Suppressor macrophage (primary cell): Measurements from ENCODE around the gene ARID5B.

Experiments
- DNase-seq, 4 experiments: peaks; one replicate each; pipeline ENCODE4 v3.0.0-alpha.2; 2020 to 2022

ARID5B gene

DNA sequence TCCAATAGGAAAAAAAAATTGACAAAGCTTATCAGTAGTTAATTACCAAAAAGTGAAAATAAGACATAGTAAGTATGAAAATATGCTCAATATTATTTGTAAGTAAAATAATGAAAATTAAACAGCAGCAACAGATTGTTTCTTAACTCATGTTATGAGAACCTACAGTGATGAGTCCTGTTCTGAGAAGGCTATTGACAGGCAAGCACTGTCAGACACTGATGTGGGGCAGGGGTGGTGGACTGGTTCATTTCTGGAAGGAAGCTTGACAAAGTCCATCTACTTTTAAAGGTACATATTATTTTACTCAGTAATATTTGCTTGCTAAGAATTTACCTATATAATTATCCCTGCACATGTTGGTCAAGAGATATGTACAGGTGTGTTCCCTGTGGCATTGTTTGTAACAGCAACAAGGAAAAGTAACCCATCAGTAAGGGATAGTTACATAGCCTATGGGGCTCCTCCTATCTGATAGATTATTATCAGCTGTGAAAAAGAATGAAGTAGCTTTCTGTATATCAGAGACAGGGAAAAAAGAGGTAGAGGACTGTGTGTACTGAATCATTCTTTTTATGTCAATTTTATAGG, 205.5 kb downstream of the ARID5B start:
- no peak for DNase-seq

DNA sequence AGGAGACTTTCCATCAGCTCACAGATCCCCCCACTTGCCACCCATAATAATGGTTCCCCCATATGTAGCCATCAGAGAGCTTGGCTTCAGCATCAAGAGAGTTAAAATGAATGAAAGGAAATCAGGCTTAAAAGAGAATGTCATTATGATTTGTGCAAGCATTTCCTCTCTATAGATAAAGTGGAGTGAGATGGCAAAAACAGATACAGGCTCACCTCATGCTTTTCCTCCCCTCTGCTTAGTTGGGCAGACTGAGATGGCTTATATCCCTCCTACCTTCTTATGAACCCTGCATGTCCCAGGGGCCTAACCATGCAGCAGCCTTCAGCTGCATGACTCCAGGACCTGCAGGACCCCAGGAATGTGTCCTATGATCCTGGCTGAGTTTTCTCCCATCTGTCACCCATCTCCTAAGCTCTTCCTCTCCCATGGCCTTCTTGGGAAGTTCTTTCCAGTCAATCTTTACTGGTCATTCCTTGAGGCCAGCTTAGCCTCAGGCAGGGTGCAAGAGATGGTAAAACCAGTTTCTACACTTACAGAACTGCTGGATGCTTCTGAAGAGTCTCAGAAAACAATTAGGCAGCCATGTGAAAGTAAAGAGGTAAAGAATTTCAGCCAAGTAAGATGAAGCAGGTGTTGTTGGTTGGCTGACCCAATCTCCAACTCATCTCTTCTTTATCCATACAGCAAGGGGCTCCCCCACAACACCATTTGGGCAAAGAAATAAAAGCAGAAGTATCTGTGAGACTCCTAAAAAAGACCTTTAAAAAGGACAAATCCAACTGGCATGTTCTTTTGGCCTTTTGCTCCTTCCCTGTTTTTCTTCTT, 207.5 kb downstream of the ARID5B start:
- peak in 1 of 4 experiments; percentile 14 for DNase-seq

DNA sequence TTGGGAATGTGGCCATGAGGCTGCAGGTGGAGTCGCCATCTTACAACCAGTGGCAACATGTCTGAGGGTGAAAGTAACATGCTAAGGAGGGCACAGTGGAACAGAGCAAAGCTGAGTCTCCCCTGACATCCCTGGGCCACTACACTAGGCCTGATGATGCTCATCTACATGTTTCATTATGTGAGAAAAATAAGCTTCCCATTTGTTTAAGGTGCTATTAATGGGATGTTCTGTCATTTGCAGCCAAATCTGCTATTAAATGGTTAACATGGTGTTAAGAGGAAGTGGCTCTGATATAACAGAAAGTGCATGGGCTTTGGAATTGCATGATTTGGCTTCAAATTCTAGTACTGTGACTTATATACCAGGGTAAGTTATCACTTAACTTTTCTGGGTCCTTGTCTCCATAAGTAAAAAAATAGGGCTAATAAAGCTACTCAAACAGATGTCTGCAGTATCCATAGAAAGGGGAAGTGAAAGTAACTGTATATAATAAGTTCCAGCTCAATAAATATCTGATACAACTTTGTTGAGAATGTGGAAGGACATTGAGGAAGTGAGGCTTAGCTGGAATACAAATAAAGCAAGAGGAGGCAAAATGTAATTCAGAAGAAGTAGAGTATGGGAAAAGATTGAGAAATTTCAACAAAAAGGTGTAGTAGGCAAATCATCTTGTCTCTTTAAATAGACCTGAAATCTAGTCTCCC, 208.2 kb downstream of the ARID5B start:
- peak; percentile 15 to 90 (median 60) for DNase-seq

DNA sequence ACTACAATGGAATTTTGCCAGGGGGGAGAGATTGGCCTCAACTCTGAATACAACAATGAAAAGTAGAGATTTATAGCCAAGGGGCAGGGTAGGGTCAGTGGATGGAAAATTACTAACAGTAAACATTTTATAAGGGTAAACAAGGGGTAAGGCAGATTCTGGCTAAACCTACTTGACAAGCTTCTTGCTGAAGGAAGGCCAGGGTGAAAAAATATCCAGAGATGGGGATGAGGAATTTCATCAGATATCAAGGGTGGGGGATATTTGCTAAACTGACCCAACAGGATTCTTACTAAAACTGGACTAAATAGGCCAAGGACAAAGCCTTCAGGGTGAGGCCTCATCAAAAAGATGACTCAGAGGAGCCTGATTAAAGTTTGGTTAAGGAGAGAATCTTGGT, 210.8 kb downstream of the ARID5B start:
- DNase-seq: no peak

DNA sequence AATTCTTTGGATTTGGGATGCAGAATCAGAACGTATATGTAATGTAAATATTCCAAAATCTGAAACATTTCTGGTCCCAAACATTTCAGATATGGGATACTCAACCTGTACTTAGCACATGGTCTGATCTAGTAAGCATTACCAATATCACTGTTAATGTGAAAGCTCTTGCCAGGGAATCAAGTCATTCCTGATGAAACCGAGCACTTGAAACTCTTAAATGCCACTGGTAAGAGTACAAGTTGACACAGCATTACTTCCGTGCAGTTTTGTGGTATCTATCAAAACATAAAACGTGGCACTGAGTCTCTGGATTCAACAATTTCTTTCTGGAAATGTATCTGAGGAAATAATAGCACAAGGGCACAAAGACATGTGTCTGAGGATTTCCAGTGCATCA, 211.5 kb downstream of the ARID5B start:
- no peak for DNase-seq

DNA sequence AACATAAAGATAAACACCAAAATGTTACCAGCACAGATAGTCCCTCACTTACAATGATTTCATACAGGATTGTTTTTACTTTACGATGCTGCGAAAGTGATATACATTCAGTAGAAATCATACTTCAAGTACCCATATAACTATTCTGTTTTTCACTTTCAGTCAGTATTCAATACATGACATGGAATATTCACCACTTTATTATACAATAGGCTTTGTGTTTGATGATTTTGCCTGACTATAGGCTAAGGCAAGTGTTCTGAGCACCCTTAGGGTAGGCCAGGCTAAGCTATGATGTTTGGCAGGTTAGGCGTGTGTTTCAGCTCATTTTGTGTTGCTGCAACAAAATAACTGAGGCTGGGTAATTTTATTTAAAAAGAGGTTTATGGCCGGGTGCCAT, 212.2 kb downstream of the ARID5B start:
- no peak for DNase-seq

DNA sequence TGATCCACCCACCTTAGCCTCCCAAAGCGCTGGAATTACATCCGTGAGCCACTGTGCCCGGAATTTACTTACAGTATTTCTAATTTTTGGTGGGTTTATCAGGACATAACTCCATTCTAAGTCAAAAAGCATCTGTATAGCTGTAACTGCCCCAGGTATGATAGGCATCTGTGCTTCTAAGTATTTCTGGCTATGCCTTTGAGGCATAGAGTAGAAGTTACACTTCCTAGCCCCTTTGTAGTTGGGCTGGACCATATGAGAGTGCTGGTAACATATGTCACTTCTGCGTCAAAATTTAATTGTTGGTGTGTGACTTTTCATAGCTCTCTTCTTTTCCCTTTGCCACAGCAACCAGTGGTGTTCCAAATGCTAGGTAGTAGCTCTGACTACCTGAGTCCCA, 213.8 kb downstream of the ARID5B start:
- no peak for DNase-seq

DNA sequence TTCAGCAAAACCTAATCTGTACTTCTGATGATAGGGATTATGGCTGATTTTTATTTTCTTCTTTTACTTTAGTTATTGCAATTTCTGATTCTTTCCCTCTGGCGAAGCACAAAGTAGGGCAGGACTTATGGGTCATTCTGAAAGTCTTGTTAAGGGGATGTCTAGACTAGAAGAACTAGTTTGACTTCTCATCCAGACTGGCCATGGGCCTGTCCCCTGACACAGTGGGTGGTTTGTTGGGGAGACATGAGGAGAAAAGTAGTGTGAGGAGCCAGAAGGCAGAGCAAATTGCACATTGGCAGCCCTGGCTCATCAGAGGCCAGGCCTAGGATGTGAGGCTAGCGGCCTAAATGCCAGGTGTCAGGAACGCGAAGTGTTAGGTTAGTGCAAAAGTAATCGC, 214.3 kb downstream of the ARID5B start:
- no peak for DNase-seq

DNA sequence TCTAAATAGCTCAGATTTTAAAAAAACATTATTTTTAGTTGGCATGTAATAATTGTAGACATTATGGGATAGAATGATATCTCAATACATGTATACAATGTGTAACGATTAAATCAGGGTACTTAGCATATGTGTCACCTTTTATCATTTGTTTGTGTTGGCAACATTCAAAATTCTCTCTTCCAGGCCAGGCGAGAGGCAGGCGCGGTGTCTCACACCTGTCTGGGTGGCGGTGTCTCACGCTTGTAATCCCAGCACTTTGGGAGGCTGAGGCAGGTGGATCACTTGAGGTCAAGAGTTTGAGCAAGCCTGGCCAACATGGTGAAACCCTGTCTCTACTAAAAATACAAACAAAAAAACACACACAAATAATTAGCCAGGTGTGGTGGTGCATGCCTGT, 215.4 kb downstream of the ARID5B start:
- DNase-seq: no peak

DNA sequence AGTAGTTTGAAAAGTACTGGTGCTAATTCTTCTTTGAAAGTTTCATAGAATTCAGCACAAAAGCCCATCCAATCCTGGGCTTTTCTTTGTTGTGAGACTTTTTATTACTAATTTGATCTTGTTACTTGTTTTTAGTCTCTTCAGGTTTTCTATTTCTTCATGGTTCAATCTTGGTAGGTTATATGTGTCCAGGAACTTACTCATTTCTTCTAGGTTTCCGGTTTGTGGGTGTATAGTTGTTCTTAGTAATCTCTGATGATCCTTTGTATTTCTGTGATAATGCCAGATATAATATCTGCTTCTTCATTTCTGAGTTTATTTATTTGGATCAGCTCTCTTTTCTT, 219.7 kb downstream of the ARID5B start:
- no peak for DNase-seq

DNA sequence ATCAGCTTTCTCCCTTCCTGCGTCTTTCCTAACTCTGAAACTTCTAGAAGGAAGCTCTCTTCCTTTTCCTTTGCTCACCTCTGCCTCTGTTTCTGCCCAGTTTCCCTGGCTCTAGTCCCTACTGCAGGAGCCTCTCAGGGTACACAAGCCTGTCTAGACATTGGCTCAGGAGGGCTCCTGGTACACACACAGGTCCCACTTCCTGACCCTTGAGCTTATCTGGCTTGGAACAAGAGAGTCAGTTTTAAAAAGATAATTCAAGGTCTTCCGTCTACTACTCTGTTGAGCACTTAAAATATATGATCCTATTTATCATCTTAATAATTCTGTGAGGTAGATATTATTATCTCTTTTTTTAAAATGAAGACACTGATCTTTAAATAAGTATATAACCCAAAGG, 226.5 kb downstream of the ARID5B start:
- no peak for DNase-seq

DNA sequence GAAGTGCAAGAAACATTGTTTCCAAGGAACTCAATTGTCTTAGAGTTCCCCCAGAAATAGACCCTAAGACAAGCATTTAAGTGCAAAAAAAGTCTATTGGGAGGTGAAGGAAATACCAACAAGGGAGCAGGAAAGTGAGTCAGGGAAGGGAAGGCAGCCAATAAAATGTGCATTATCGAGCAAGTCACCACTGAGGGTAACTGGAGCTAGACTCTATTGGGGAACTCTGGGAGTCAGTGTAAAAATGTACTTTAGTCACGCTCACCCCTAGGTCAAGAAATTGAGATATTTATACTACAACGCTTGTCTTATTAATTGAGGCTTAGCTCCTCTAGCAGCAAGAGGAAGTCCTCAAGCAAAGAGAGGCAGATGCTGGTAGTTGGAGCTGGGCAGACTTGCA, 229.4 kb downstream of the ARID5B start:
- no peak for DNase-seq

DNA sequence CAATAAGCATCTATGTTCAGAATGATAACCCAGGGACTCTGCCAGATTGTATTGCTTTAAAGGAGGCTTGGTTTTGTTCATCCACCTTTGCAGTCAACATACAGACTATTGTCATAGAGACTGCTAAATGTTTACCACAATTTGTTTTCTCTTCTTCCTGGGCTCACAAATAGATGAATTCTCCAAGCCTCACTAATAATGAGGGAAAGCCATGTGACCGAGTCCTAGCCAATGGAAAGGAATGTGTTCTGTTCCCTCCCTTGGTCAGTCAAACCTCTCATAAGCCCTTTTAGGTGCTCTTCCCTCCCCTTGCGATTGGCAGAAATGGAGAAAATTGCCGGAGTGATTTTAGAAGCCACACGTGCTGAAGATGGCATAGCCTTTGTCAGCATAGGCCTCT, 230.2 kb downstream of the ARID5B start:
- no peak for DNase-seq

DNA sequence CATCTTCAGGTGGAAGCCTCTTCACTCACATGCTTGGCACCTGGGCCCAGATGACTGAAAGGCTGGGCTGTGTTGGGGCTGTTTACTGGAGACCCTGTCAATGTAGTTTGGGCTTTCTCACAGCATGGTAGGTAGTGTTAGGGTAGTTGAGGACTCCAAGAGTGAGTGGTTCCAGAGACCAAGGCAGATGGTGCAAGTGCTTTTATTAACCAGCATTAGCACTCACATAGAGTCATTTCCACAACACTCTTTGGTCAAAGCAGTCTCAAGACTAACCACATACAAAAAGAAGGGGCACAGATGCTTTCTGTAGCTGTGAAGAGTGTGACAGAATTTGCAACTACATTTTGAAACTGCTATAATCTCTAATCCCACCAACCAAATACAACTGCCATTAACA, 232.1 kb downstream of the ARID5B start:
- no peak for DNase-seq

DNA sequence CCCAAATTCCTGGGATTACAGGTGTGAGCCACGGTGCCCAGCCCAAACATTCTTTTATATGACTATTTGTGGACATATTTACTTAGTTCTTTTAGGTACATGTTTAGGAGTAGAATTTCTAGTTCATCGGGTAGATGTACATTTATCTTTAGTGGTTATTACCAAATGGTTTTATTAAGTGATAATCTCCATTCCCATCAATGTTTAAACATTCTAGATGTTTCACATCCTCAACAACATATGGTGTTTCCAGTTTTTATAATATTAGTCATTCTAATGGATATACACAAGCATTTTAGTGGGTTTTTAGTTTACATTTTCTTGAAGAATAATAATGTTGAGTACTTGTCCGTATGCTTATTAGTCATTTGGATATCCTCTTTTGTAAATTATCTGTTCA, 235.4 kb downstream of the ARID5B start:
- DNase-seq: no peak
